ENCODE results near the gene HLA-G.
"Not testable (repeated sequence)": the region's sequence is repeated elsewhere in the genome, so short reads cannot be mapped to it uniquely, and the experiment has no call there.

Gene HLA-G
- total RNA-seq: 1.9 to 6.0 reads per million in 2 donors

DNA sequence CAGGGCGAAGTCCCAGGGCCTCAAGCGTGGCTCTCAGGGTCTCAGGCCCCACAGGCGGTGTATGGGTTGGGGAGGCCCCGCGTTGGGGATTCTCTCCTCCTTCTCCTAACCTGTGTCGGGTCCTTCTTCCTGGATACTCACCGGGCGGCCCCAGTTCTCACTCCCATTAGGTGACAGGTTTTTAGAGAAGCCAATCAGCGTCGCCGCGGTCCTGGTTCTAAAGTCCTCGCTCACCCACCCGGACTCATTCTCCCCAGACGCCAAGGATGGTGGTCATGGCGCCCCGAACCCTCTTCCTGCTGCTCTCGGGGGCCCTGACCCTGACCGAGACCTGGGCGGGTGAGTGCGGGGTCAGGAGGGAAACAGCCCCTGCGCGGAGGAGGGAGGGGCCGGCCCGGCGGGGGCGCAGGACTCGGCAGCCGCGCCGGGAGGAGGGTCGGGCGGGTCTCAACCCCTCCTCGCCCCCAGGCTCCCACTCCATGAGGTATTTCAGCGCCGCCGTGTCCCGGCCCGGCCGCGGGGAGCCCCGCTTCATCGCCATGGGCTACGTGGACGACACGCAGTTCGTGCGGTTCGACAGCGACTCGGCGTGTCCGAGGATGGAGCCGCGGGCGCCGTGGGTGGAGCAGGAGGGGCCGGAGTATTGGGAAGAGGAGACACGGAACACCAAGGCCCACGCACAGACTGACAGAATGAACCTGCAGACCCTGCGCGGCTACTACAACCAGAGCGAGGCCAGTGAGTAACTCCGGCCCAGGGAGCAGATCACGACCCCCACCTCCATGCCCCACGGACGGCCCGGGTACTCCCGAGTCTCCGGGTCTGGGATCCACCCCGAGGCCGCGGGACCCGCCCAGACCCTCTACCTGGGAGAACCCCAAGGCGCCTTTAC is at the start of gene HLA-G:
TSS of gene HLA-G (plus strand) at position 247 of the 892 bp plus-strand sequence. CDS start at position 267, 20 bp downstream.
- DNase-seq: no peak

DNA sequence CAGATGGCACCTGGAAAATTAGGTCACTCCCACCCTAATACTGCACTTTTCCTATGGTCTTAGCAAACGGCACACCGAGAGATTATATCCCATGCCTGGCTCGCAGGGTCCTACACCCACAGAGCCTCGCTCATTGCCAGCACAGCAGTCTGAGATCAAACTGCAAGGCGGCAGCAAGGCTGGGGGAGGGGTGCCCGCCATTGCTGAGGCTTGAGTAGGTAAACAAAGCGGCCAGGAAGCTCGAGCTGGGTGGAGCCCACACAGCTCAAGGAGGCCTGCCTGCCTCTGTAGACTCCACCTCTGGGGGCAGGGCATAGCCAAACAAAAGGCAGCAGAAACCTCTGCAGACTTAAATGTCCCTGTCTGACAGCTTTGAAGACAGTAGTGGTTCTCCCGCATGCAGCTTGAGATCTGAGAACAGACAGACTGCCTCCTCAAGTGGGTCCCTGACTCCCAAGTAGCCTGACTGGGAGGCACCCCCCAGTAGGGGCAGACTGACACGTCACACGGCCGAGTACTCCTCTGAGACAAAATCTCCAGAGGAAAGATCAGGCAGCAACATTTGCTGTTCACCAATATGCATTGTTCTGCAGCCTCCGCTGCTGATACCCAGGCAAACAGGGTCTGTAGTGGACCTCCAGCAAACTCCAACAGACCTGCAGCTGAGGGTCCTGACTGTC is 47.5 kb upstream of the HLA-G start:
- DNase-seq: not testable (repeated sequence)

DNA sequence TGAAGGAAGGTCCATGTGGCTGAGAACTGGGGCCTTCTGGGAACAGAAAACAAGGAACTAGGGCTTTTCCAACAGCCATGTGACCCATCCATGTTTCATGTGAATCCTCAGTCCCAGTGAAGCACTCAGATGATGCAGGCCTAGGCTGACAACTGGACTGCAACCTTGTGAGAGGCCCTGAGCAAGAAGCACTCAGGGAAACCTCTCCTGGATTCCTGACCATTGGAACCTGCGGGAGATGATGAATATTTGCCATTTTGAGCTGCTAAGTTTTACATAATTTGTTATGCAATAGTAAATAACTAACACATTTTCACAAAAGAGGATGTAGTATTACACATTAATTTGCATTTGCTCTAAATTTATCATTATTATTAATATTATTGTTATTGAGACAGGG is 38.4 kb upstream of the HLA-G start:
- no peak for DNase-seq

DNA sequence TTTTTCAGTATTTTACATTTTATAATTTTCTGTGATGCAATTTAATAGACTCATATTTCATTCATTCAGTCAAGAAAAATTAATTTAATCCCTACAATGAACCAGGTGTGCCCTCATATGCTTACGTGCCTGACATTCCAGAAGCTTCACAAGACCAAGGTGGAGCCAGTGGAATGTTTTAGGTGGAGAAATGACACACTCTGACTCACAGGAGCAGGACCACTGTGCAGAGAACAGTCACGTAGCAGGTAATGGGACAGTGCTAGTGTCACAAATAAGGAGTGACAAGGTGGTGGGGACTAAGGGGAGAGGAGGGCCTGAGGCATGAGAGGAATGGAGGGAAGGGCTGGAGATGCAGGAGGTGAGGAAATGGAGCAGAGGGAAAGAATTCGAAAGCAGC is 37.0 kb upstream of the HLA-G start:
- DNase-seq: no peak

DNA sequence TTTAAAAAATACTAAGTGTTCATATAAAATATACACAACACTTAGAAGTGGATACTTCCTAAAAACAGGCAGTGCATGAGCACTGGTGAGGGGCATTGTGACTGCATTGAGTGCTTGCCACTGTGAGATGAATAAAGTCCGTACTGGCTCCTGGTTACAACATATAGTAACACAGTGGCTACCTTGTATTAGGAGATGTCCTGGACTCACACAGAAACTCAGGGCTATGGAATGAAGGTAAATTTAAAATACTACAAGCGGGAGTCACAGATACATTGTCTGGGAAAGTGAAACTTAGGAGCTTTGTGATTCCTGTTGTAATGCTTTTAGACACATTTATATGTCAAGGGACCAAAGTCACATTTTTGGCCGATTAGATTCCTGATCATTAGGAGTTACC is 36.5 kb upstream of the HLA-G start:
- DNase-seq: no peak

DNA sequence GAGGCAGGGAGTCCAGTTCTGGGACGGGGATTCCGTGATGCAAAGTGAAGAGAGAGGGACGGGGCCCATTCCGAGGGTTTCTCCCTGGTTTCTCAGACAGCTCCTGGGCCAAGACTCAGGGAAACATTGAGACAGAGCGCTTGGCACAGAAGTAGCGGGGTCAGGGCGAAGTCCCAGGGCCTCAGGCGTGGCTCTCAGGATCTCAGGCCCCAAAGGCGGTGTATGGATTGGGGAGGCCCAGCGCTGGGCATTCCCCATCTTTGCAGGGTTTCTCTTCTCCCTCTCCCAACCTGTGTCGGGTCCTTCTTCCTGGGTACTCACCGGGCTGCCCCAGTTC is 35.9 kb upstream of the HLA-G start:
- DNase-seq: no peak

DNA sequence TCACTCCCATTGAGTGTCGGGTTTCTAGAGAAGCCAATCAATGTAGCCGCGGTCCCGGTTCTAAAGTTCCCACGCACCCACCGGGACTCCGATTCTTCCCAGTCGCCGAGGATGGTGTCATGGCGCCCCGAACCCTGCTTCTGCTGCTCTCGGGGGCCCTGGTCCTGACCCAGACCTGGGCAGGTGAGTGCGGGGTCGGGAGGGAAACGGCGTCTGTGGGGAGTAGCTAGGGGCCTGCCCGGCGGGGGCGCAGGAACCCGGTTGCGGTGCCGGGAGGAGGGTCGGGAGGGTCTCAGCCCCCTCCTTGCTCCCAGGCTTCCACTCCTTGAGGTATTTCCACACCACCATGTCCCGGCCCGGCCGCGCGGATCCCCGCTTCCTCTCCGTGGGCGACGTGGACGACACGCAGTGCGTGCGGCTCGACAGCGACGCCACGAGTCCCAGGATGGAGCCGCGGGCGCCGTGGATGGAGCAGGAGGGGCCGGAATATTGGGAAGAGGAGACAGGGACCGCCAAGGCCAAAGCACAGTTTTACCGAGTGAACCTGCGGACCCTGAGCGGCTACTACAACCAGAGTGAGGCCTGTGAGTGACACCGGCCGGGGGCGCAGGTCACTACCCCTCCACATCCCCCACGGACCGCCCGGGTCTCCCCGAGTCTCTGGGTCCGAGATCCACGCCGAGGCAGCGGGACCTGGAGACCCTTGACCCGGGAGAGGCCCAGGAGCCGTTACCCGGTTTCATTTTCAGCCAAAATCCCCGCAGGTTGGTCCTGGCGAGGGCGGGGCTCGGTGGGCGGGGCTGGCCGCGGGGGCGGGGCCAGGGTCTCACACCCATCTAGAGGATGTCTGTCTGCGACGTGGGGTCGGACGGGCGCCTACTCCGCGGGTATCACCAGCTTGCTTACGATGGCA is 35.2 kb upstream of the HLA-G start:
- DNase-seq: peak; percentile 77

DNA sequence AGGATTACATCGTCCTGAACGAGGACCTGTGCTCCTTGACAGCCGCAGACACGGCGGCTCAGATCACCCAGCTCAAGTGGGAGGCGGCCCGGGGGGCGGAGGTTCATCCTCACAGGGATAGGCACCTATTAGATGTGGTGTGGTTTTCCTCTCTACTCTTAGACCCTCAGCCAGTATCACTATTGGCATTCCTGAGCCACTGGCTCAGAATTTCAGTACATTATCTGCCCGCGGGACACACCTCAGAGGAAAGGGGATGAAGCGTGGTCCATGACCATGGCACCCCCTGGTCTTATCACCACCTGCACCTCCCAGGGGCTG is 34.6 kb upstream of the HLA-G start:
- no peak for DNase-seq

DNA sequence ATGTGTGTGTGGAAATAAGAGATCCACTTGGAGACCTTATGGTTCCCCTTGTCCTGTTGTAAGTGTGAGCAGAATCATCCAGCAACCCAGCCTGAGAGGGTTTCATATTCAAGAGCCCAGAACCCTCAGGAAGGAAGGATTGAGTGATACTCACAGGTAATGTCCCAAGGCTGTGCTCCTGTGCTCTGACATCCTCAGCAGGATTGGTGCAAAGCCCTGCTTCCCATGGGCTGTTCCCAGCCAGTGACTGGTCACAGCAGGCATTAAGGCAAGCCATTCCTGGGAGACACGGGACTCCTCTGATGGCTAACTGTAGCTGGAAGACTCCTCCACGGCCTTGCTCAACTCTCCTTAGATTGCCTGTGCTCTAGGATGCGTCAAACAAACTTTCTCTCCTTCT is 33.8 kb upstream of the HLA-G start:
- DNase-seq: no peak

DNA sequence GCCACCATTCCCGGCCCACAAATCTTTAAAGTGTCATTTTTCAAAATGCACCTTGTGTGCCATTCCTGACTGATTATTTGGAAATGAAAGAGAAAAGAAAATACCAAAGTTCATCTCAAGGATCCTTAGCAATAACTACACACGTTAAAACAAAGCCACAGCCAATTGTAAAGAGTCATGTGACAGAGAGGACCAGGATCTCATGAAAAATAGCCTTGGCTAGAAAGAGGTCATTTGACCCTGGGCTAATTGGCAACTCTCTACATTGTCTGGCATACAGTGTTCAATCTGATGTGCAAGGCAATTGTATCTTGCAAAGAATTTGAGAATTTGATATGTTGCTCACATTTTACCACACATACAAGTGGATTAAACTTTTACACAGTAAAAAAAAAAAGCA is 31.6 kb upstream of the HLA-G start:
- no peak for DNase-seq

DNA sequence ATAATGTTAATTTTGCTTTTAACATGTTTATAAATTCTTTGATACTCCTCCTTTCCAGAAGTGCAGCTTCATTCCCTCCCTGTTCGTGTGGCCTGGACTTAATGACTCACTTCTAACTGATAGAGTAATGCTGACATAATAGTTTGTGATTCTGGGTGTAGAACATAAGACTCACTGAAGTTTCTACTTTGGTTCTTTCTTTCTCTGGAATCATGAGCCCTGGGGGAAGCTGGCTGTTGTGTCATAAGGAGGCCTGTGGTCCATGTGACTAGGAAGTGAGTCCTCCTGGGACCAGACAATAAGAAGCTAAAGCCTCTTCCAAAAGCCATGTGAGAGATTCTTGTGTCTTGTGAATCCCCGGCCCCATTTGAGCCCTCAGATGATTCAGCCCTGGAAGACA is 30.5 kb upstream of the HLA-G start:
- no peak for DNase-seq

DNA sequence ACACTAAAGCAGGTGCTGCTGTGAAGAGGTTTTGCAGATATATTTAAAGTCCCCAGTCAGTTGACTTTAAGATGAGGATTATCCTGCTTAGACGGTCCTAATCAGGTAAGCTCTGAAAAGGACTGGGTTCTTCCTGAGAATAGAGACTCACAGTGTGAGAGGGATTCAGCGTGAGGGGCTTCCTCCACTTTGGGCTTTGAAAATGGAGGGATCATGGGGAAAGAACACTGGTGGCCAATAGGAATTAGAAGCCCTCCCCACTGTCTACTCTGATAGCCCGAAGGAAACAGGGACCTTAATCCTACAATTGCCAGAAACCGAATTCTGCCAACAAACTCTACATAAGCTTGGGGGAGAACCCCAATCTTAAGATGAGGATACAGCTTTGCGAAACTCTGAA is 29.7 kb upstream of the HLA-G start:
- DNase-seq: no peak

DNA sequence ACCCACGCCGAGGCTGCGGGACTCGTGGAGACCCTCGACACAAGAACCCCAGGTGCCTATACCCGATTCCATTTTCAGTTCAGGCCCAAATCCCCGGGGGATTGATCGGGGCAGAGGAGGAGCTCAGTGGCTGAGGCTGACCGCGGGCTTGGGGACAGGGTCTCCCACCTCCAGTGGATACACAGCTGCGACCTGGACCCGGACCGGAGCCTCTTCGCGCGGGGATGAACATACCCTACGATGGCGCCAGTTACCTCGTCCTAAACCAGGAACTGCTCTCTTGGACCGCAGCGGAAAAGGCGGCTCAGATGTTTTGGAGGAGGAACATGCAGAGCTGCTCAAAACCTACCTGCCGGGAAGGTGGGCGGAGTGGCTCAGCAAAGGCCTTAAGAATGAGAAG is 27.4 kb upstream of the HLA-G start:
- no peak for DNase-seq

DNA sequence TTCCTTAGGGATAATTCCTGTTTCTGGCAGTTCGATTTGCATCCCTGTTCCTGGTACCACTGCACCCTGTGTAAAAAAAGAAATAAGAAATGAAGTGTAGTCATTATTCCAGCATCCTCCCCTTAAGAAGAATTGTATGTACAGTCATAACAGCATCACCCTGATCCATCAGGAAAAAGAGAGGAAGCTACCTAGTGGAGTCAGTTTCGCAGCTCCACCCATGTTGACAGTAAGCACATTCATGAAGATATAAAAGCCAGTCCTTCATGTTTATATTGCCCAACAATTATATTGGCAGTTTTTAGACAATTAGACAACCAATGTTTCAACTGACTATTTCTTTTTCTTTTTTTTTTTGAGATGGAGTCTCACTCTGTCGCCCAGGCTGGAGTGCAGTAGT is 21.2 kb upstream of the HLA-G start:
- no peak for DNase-seq

DNA sequence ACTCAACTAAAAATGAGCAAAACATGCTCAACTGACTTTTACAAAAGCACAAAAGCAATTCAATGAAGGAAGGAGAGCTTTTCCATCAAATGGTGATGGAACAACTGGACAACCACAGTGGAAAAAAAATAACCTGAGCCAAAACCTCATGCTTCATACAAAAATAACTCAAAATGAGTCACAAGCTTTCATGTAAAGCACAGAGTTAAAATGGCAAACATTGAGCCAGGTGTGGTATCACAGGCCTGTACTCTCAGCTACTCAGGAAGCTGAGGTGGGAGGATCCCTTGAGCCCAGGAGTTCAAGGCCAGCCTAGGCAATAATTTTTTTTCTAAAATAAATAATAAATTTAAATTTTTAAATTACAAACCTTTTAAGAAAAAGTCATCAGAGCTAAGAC is 18.4 kb upstream of the HLA-G start:
- no peak for DNase-seq

DNA sequence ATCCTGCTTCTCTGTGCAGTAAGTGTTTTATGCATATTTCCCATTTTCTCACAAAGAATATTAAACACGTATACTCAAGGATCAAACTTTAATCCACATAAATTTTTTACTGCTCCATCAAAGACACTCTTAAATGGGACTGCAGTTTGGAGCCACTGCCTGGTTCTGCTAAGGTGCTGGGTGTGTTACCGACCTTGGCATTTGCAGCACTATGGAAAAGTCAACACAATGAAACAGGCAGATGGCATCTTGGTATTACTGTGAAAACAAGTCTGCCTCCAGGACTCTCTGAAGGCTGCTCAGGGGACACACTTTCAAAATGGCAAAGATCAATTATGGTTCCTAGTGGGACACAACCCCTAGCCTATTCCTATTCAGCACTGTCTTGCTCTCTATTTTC is 17.3 kb upstream of the HLA-G start:
- DNase-seq: no peak

DNA sequence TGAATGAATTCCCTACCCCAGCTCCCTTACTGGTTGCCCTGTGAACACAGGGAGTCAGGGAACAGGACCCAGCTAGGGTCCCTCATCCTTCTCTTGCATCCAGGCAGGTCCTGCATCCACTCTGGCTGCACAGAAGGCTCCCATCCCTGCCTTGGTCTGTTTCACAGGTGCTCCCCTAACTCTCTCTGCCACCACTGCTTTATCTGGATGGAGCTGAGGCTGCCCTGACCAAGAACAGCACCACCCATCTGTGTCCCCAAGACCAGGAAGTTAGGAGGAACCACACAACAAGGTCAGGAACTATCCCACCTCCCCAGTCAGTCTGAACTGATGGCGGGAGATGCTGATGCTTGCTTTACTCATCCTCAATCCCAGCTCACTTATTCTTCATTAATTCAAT is 16.2 kb upstream of the HLA-G start:
- DNase-seq: no peak

DNA sequence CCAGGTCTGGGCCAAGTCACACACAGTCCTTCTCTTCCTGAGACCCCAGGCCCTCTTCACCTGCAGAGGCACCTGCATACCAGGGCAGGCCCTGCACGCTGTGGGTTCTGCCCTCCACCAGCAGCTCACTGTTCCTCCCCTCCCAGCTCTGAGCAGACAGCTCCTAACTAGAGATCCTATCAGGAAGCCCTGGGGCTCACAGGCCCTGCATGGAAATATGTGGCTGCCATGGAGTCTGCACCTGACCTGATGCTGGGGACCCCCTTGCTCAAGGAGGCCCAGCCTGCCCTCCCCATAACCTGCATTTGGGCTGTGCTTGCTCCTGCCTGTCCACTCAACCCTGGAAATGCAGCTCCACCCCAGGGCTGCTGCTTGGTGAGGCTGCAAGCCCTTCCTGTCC is 14.6 kb upstream of the HLA-G start:
- no peak for DNase-seq

DNA sequence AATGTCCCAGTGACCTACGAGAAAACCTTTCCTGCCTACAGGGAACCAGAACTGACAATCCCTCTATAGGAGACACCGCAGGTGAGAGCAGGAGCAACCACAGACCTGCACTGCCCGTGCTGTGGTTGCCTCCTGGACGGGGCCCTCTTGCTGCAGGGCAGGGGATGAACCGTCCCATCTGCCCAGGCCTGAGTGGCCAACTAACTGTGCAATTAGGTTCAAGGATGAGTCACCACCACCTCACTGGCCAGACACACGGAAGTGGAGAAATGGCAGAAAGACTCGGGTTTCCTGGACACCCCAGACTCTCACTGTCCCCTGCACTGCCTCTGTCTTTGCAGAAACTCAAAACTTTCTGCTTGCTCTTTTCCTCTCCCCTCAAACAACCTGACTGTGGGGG is 13.8 kb upstream of the HLA-G start:
- DNase-seq: no peak

DNA sequence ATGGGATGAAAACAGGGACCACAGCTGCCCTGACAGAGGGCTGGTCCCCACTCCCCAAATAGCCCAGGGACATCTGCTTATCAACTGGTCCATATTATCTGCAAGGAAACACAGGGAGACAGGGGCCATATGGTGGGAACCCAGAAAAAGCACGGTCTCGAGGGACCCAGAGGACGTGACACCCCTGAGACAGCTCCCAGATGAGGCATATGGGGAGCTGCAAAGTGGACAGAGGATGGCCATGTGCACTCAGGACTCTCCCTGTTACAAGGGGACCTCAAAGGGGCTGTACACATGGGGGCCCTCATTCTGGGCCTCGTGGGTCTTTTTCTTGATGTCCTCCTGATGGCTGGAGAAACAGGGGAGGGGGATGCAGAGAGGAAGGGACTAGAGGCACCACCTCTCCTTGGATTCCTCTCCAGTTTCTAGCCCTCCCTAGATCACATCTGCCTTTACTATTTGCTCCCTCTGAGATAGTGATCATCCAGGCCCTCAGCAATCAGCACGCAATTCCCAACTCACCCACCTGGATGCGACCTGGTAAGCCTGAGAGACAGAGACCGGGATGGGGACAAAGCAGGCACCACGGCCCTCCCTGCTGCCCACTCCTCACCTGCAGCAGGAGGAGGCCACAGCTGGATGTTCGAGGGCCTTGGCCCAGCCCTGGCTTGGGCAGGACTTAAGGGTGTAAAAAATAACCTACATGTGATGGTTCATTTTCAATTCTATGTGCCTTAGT is 13.1 kb upstream of the HLA-G start:
- no peak for DNase-seq

DNA sequence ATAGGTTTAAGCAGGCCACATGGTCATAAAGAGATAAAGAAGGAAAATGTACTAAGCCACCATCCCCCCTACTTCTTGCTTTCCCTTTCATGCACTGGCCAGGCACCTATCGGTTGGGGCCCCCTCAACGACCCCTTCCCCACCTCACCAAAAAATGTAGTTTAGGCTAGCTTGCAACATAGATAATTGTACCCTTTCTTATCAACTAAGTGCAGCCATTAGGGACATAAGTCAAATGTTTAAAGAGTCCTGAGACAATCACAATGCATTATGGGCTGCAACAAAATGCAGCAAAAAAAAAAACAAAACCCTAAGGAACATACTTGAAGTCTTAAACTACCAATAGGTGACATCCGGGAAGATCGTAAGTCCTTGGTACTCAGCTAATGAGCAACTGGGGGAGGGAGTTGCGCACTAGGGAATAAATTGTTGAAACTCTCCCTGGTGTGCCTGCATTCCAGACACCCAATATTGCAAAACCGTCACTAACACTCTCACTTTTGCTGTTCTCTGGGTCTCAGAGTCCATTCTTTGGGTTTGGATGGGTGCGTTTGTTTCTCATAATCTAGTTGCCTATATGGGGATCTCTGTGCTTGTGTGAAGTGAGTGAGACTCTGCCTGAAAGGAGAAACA is 12.4 kb upstream of the HLA-G start:
- DNase-seq: no peak

DNA sequence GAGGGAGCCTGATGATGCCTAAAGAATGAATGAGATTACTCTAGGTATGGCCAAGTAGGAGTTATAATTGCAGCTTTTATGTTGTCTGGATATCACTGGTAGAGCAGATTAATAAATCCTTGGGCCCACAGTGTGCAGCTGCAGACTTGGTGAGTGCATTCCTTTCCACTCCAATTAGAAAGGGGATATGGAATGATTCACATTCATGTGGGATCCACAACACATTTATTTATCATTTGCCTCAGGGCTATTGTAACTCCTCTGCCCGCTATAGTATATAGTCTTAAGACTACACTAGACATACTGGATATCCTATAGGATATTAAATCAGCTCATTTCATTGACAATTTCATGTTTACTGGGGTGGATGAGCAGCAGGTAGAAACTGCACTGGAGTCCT is 11.6 kb upstream of the HLA-G start:
- DNase-seq: no peak
